NOMO-1 (cell line): ENCODE measurements around the gene RGS19.

Experiments
- DNase-seq, 2 experiments: peaks; one replicate each; lab custom pipeline; 2025; ENCODE audit not compliant: unreplicated experiment in 2 of 2; lab: John Stamatoyannopoulos, UW

Gene RGS19

GRCh38 chr20:64065062-64065973, 14.0 kb downstream of the RGS19 start:
- no peak for DNase-seq

GRCh38 chr20:64064145-64064698, 15.1 kb downstream of the RGS19 start:
- no peak for DNase-seq

- no peak for DNase-seq
Observed at GRCh38 chr20:64063389-64064144, 15.8 kb downstream of the RGS19 start.

DNA sequence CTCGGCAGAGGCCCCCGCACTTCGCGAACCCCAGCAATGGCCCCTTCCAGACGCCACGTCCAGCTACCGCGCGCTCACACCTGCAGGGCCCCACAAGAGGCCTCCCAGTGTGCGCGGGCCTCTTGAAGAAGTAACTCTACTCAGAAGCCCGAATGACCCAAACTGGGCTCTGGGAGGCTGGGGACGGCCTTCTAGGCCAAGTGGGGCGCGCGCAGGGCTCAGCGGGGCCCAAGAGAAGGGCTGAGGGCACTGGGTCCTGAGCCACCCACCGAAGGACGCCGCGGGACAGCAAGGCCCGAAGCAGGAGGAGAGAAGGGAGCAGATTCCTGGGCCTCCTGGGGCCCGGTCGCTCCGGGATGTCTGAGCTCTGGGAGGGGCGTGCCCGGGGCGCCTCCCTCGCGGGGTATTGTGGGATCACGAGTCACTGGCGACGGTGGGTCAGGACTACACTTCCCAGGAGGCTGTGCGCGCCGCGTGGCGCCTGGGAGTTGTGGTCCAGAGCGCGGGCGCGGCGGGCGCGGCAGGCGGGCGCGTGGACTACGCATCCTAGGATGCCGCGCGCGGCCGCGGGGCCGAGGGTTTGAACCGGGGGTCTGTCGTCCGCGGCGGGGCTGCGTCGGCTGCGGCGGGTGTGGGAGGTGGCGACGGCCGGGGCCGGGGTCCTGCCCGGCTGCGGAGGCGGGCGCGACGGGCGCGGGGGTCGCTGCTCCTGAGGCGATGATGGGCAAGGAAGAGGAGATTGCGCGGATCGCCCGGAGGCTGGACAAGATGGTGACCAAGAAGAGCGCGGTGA, 16.5 kb downstream of the RGS19 start, which contains the start of gene TCEA2:
TSS of gene TCEA2 (plus strand) at position 603 of the 793 bp plus-strand sequence. CDS start at position 718, 115 bp downstream.
- DNase-seq: peak; percentile 91 to 96

DNA sequence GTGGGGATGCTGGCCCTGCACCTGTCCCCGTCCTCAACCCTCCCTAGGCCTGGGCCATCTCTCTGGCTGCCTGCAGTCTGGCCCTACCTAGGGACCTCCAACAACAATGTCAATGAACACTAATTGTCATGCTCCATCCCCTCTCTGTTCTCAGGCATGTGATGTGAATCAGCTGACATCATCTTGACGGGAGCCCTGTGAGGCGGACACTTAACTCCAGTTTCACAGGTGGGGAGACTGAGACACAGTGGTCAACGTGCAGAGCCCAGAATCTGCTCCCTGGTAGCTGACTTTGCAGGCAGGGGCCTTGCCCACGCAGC, 17.1 kb downstream of the RGS19 start:
- no peak for DNase-seq

- DNase-seq: no peak
Observed at GRCh38 chr20:64058536-64058935, 20.8 kb downstream of the RGS19 start.

DNA sequence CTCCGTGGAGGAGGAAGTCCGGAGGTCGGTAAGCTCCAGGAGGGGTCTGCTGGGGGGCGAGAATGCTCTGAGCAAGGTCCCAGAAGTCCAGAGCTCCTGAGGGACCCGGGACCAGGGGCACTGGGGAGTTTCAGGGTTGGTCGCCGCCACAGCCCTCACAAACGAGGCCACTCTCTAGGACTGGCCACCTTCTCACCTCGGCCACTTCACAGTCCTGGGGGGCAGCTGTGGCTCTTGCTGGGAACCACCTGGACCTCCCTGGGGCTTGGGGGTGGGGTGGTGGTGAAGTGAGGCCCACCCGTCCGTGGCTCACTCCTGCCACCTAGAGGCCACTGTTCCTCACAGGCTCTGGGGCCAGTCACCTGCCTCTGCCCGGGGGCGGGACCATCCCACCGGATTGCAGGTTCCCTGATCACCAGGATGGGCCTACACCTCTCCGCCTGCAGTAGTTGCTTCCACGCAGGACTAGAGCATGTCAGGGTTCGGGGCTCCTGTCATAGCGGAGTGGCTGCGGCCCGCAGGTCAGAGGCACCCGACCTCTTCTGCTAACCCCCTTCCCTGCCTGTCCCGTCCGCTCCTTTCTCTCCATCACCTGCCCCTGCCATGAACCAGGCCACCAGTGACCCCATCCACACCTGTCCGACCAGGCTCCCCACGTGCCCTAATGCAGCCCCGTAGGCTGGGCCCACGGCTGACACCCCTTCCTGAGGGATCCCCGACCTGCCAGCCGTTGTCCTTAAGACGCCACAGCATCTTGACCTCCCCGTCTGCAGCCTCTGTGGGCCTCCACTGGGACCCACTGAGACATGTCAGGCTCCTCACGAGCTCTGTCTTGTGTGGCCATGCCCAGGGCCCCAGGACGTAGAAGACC, 21.5 kb downstream of the RGS19 start:
- DNase-seq: peak; percentile 45 to 59

DNA sequence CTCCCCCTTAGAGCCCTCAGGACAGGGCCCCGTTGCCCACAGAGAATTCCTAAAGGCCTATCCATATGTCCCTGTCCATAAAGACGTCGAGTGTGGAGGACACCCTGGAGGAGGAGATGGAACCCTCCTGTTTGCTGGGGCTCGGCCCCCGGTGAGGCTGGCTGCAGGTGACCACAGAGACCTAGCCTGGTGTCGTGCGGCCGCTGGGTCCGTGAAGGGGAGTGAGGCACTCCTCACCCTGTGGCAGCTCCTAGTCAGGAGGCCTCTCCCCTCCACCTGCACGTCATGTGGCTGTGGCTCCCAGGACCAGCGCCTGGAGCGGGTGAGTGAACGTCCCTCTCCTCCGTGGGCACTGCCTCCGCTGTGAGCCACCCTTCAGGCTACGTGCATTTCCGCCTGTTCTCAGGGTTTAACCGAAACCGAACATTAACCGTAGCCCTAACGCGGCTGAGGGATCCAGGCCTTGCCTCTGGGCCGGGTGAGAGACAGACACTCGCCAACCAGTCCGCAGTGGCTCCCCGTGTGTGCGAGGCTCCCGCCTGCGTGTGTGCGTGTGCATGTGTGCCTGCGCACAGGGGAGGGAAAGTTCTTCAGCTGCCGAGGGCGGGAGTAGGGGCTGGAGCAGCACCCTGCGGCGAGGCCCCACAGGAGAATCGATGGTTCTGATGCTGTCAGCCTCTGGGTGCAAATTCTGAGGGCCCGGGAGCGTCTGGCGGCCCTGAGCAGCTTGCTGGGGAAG, 22.3 kb downstream of the RGS19 start:
- no peak for DNase-seq

GRCh38 chr20:64056639-64056888, 22.8 kb downstream of the RGS19 start:
- no peak for DNase-seq

GRCh38 chr20:64055893-64056638, 23.3 kb downstream of the RGS19 start:
- no peak for DNase-seq

GRCh38 chr20:64055396-64055892, 23.9 kb downstream of the RGS19 start:
- DNase-seq: no peak

- no peak for DNase-seq
Observed at GRCh38 chr20:64053841-64054661, 25.3 kb downstream of the RGS19 start.

GRCh38 chr20:64052987-64053840, 26.1 kb downstream of the RGS19 start:
- DNase-seq: no peak

GRCh38 chr20:64052326-64052722, 27.0 kb downstream of the RGS19 start:
- DNase-seq: no peak

- no peak for DNase-seq
Observed at GRCh38 chr20:64051561-64052325, 27.6 kb downstream of the RGS19 start.

GRCh38 chr20:64051033-64051452, 28.3 kb downstream of the RGS19 start:
- DNase-seq: no peak
